Measurements from ENCODE around the gene TTC12. TPM values are rescaled to one million over a fixed set of nuclear protein-coding genes. Genes with fewer than 3 reads are reported as not detected.

Gene TTC12
- total RNA-seq, 1 experiment from 2014 or later, result 7.6 TPM

GRCh38 chr11:113405724-113406478 lies 91.5 kb downstream of the TTC12 start:
- H3K4me3 Mint-ChIP-seq, result no peak overlapping the region
- peaks cover 4% of the 10 kb centered on the region for H3K4me1 Mint-ChIP-seq
- no peaks in the 10 kb centered on the region for H3K27me3 Mint-ChIP-seq (ENCODE audit: low read depth)

More at GRCh38 chr11:113405724-113406478, 91.5 kb downstream of the TTC12 start:
- H3K36me3 Mint-ChIP-seq, result no peaks in the 10 kb centered on the region
- ChIA-PET POLR2A (no interaction called here), CTCF (no interaction called here)
- no peak overlapping the region for H3K27ac Mint-ChIP-seq
- H3K9me3 Mint-ChIP-seq, result no peaks in the 10 kb centered on the region
- ATAC-seq, result no peak
- no peak for DNase-seq (ENCODE audit: low spot score)
- TF ChIP-seq ZNF121 (CRISPR knock-in tag; IDR thresholded peaks at IDR 0.05), result no peak
- TF ChIP-seq, protein P1, sequence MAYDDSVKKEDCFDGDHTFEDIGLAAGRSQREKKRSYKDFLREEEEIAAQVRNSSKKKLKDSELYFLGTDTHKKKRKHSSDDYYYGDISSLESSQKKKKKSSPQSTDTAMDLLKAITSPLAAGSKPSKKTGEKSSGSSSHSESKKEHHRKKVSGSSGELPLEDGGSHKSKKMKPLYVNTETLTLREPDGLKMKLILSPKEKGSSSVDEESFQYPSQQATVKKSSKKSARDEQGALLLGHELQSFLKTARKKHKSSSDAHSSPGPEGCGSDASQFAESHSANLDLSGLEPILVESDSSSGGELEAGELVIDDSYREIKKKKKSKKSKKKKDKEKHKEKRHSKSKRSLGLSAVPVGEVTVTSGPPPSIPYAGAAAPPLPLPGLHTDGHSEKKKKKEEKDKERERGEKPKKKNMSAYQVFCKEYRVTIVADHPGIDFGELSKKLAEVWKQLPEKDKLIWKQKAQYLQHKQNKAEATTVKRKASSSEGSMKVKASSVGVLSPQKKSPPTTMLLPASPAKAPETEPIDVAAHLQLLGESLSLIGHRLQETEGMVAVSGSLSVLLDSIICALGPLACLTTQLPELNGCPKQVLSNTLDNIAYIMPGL (CRISPR knock-in tag; IDR thresholded peaks at IDR 0.05), result no peak
- TF ChIP-seq NFYB (CRISPR knock-in tag; conservative IDR thresholded peaks at IDR 0.05; ENCODE audit: low read depth), result no peak
- no peak for TF ChIP-seq MLX (CRISPR knock-in tag; IDR thresholded peaks at IDR 0.05)
- TF ChIP-seq ETV6 (CRISPR knock-in tag; IDR thresholded peaks at IDR 0.05), result no peak
- TF ChIP-seq ERG (CRISPR knock-in tag; IDR thresholded peaks at IDR 0.05), result no peak
- no peak for TF ChIP-seq ELF4 (CRISPR knock-in tag; IDR thresholded peaks at IDR 0.05; ENCODE audit: low read depth)
- TF ChIP-seq ZNF423 (CRISPR knock-in tag; IDR thresholded peaks at IDR 0.05), result no peak
- no peak for TF ChIP-seq CREB1 (CRISPR knock-in tag; IDR thresholded peaks at IDR 0.05)
- TF ChIP-seq, protein P2, sequence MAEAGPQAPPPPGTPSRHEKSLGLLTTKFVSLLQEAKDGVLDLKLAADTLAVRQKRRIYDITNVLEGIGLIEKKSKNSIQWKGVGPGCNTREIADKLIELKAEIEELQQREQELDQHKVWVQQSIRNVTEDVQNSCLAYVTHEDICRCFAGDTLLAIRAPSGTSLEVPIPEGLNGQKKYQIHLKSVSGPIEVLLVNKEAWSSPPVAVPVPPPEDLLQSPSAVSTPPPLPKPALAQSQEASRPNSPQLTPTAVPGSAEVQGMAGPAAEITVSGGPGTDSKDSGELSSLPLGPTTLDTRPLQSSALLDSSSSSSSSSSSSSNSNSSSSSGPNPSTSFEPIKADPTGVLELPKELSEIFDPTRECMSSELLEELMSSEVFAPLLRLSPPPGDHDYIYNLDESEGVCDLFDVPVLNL (CRISPR knock-in tag; IDR thresholded peaks at IDR 0.05; ENCODE audit: borderline replicate concordance, low read depth), result no peak
- TF ChIP-seq TCF7 (CRISPR knock-in tag; IDR thresholded peaks at IDR 0.05; ENCODE audit: low read depth), result no peak
- no peak for TF ChIP-seq SMAD3 (CRISPR knock-in tag; IDR thresholded peaks at IDR 0.05; ENCODE audit: borderline replicate concordance)
- no peak for TF ChIP-seq ZNF281 (CRISPR knock-in tag; IDR thresholded peaks at IDR 0.05)
- TF ChIP-seq TEAD4 (CRISPR knock-in tag; IDR thresholded peaks at IDR 0.05), result no peak
- TF ChIP-seq ZMAT4 (CRISPR knock-in tag; IDR thresholded peaks at IDR 0.05), result no peak
- TF ChIP-seq, protein P3, sequence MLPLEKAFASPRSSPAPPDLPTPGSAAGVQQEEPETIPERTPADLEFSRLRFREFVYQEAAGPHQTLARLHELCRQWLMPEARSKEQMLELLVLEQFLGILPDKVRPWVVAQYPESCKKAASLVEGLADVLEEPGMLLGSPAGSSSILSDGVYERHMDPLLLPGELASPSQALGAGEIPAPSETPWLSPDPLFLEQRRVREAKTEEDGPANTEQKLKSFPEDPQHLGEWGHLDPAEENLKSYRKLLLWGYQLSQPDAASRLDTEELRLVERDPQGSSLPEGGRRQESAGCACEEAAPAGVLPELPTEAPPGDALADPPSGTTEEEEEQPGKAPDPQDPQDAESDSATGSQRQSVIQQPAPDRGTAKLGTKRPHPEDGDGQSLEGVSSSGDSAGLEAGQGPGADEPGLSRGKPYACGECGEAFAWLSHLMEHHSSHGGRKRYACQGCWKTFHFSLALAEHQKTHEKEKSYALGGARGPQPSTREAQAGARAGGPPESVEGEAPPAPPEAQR (CRISPR knock-in tag; IDR thresholded peaks at IDR 0.05), result no peak
- no peak for TF ChIP-seq KAT7 (CRISPR knock-in tag; IDR thresholded peaks at IDR 0.05; ENCODE audit: borderline replicate concordance)
- no peak for TF ChIP-seq ZBTB21 (CRISPR knock-in tag; IDR thresholded peaks at IDR 0.05; ENCODE audit: borderline replicate concordance)
